Heart right ventricle (tissue), 16 donors: Measurements from ENCODE around the gene PCDHGB4. TPM values are rescaled to one million over a fixed set of nuclear protein-coding genes. Genes with fewer than 3 reads are reported as not detected.
A peak's percentile ranks its signal among the peaks of the same experiment; 100 is the strongest.
"Not testable (repeated sequence)": the region's sequence is repeated elsewhere in the genome, so short reads cannot be mapped to it uniquely, and the experiment has no call there.

Experiments
- ATAC-seq, 8 donors: fragments of 200-7000 bp; cut with Tn5 transposase; one replicate each; pipeline ENCODE4 v1.9.1; 2020; ENCODE audit warnings: mild to moderate bottlenecking in 8 of 8, moderate library complexity in 8 of 8, moderate number of reproducible peaks in 1 of 8
- DNase-seq, 2 donors: peaks; one replicate each; pipeline ENCODE4 v3.0.0-alpha.2; 2020
- H3K27ac ChIP-seq, 10 donors: fragments of 200-600 bp; sonication (generic) in 2 of 10; one replicate each; pipeline versions ENCODE4 v1.5.0 to v1.8.0; 2020 to 2022; ENCODE audit warnings: mild to moderate bottlenecking in 3 of 10
- H3K27me3 ChIP-seq, 7 donors: fragments of 200-600 bp; one replicate each; pipeline ENCODE4 v1.8.0; 2021 to 2022; ENCODE audit warnings: mild to moderate bottlenecking in 2 of 7
- H3K36me3 ChIP-seq, 9 donors: fragments of 200-600 bp; sonication (generic) in 1 of 9; one replicate each; pipeline versions ENCODE4 v1.5.0 to v1.8.0; 2020 to 2022; ENCODE audit warnings: mild to moderate bottlenecking in 2 of 9
- H3K4me1 ChIP-seq, 9 donors: fragments of 200-600 bp; sonication (generic) in 1 of 9; one replicate each; pipeline versions ENCODE4 v1.5.0 to v1.8.0; 2020 to 2022; ENCODE audit warnings: mild to moderate bottlenecking in 4 of 9
- H3K4me3 ChIP-seq, 10 donors: fragments of 200-600 bp; sonication (generic) in 2 of 10; one replicate each; pipeline versions ENCODE4 v1.5.0 to v1.8.0; 2020 to 2022; ENCODE audit warnings: mild to moderate bottlenecking in 7 of 10, moderate library complexity in 2 of 10
- H3K9me3 ChIP-seq, 11 donors: fragments of 200-600 bp in 10 of 11; sonication (generic) in 2 of 11; one replicate each; pipeline versions ENCODE4 v1.5.0 to v1.8.0; 2013 to 2022; ENCODE audit warnings: mild to moderate bottlenecking in 2 of 11, control low read depth in 1 of 11, moderate library complexity in 1 of 11
- WGBS, 2 donors: extraction: QIAGEN DNeasy Blood & Tissue Kit; methylation state at CpG; one replicate each; pipeline ENCODE4 v1.1.7; 2013; ENCODE audit warnings: inconsistent platforms in 1 of 2; 5-methylcytosine and 5-hydroxymethylcytosine counted together
- intact Hi-C, 10 donors: fragments of 100-400 bp; cut with DNase I; formaldehyde crosslinking; loops; one replicate each; pipeline versions ENCODE4 v1.11.1 to v1.14.2; 2022
- polyA plus RNA-seq, 2 donors: library from polyadenylated mRNA; stranded (reverse); fragments of 200-250 nt; gene quantifications; one replicate each; pipeline ENCODE4 v1.2.3, GENCODE V29; 2013
- total RNA-seq, 10 donors: library from RNA; stranded (reverse); fragmentation: NEBNext Ultra II Directional in 3 of 10; extraction: Animal tissue kit (Norgen Biotek cat#: 25700) in 3 of 10; gene quantifications; one replicate each; pipeline versions ENCODE4 v1.2.1 to v1.2.4, GENCODE V29; 2021 to 2023
- TF ChIP-seq, protein P1 (sequence below), 9 donors: fragments of 200-600 bp; sonication (generic) in 2 of 9; IDR thresholded peaks; one replicate each; pipeline versions ENCODE4 v1.5.0 to v1.8.0; 2021 to 2022; ENCODE audit warnings: antibody characterized with exemption in 9 of 9, mild to moderate bottlenecking in 5 of 9, moderate library complexity in 1 of 9
- donor health status: Arrhythmogenic right ventricular cardiomyopathy.
- donor health status: ischemic (EF 13 %, LVEDD 7.1; RV severe dilation, severe dysfunction).
- donor health status: healthy with polysubstance abuse.
- donor health status: DM: no; HTN: yes; CAD: no.
- donor health status: DM: no; HTN: no; CAD: no.
- donor health status: ischemic (EF 25% LVEDD 6.9; RV normal size, moderate dysfunction).
- donor health status: ischemic (EF 25% LVEDD 5.7; RV mildly dilated, moderate dysfunction).
- donor health status: healthy.
- donor health status: DM: yes; HTN: yes; CAD: no.
- donor health status: Ischemic cardiomyopathy.
- donor health status: ischemic (EF 35%, LVEDD 5.7; RV mildly dilated, moderate dysfunction).
- donor health status: nonischemic (EF 11% LVEDD 7.7; RV severe dilation, severe dysfunction).
- donor health status: DM: yes; HTN: yes; CAD: no.
- donor health status: PGD.
- donor health status: ischemic (EF 29% LVEDD 5.4; RV normal size, mild dysfunction).
- donor health status: nonischemic (EF 23%, LVEDD 6.1; RV moderate dilation, normal function).

PCDHGB4 gene
- total and polyA plus RNA-seq, 12 donors = 0.96 to 10.9 (median 7.1) TPM

DNA sequence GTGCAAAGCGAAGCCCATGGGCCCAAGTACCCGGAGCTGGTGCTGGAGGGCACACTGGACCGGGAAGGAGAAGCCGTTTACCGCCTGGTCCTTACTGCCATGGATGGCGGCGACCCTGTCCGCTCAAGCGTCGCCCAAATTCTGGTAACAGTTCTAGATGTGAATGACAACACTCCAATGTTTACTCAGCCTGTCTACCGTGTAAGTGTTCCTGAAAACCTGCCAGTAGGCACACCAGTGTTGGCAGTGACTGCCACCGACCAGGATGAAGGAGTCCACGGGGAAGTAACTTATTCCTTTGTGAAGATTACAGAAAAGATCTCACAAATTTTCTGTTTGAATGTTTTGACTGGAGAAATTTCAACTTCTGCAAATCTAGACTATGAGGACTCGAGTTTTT, 12.9 kb upstream of the PCDHGB4 start:
- DNase-seq = no peak
- Histone ChIP-seq H3K27ac (no peak overlapping the region), H3K4me1 (peaks cover 0 to 37% (median 0%) of the 10 kb centered on the region in 9 donors), H3K36me3 (peaks cover 0 to 43% (median 0%) of the 10 kb centered on the region in 9 donors), H3K4me3 (peak overlapping the region in 1 of 10 donors; percentile 25), H3K27me3 (peaks cover 0 to 50% (median 0%) of the 10 kb centered on the region in 7 donors), H3K9me3 (peaks cover 0 to 99% (median 58%) of the 10 kb centered on the region in 11 donors)
- peak in 6 of 8 donors; percentile 18 to 70 (median 36) for ATAC-seq
- 50 to 52% methylated on average over 14 of the region's 14 CpGs for WGBS, 2 donors
- TF ChIP-seq, protein P1, sequence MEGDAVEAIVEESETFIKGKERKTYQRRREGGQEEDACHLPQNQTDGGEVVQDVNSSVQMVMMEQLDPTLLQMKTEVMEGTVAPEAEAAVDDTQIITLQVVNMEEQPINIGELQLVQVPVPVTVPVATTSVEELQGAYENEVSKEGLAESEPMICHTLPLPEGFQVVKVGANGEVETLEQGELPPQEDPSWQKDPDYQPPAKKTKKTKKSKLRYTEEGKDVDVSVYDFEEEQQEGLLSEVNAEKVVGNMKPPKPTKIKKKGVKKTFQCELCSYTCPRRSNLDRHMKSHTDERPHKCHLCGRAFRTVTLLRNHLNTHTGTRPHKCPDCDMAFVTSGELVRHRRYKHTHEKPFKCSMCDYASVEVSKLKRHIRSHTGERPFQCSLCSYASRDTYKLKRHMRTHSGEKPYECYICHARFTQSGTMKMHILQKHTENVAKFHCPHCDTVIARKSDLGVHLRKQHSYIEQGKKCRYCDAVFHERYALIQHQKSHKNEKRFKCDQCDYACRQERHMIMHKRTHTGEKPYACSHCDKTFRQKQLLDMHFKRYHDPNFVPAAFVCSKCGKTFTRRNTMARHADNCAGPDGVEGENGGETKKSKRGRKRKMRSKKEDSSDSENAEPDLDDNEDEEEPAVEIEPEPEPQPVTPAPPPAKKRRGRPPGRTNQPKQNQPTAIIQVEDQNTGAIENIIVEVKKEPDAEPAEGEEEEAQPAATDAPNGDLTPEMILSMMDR (IDR thresholded peaks at IDR 0.05) = no peak
- intact Hi-C loops = no loop called here

DNA sequence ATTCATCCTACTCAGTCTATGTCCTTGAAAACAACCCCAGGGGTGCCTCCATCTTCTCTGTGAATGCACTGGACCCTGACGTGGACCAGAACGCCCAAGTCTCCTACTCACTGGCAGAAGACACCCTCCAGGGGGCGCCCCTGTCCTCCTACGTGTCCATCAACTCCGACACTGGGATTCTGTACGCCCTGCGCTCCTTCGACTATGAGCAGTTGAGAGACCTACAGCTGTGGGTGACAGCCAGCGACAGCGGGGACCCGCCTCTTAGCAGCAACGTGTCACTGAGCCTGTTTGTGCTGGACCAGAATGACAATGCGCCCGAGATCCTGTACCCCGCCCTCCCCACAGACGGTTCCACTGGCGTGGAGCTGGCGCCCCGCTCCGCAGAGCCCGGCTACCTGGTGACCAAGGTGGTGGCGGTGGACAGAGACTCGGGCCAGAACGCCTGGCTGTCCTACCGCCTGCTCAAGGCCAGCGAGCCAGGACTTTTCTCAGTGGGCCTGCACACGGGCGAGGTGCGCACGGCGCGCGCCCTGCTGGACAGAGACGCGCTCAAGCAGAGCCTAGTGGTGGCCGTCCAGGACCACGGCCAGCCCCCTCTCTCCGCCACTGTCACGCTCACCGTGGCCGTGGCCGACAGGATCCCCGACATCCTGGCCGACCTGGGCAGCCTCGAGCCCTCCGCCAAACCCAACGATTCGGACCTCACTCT, 11.9 kb upstream of the PCDHGB4 start:
- ATAC-seq, DNase-seq, H3K4me3 ChIP-seq, intact Hi-C loops, H3K27ac ChIP-seq: not testable (repeated sequence)
- Histone ChIP-seq H3K9me3 (peaks cover 0 to 99% (median 60%) of the 10 kb centered on the region in 11 donors), H3K4me1 (peaks cover 0 to 28% (median 0%) of the 10 kb centered on the region in 9 donors), H3K36me3 (peaks cover 0 to 35% (median 0%) of the 10 kb centered on the region in 9 donors), H3K27me3 (peaks cover 0 to 40% (median 0%) of the 10 kb centered on the region in 7 donors)
- WGBS, 2 donors = 59 to 61% methylated on average over 37 to 41 of the region's 48 CpGs

- DNase-seq (no peak), ATAC-seq (peak in 4 of 8 donors; percentile 15 to 50 (median 38))
- intact Hi-C loops = no loop called here
- peaks cover 0 to 39% (median 0%) of the 10 kb centered on the region in 7 donors for H3K27me3 ChIP-seq
- H3K4me1 ChIP-seq = peaks cover 0 to 6% (median 0%) of the 10 kb centered on the region in 9 donors
- 21 to 24% methylated on average over 37 of the region's 37 CpGs for WGBS, 2 donors
- TF ChIP-seq, protein P1 (IDR thresholded peaks at IDR 0.05) = peak in 5 of 9 donors; percentile 11 to 30 (median 21)
- H3K4me3 ChIP-seq = peak within 1 kb of the TSS in 7 of 10 donors; percentile 17 to 41 (median 34)
- no peak within 1 kb of the TSS for H3K27ac ChIP-seq
- H3K36me3 ChIP-seq = peaks cover 0 to 36% (median 0%) of the 10 kb centered on the region in 9 donors
- peaks cover 0 to 100% (median 47%) of the 10 kb centered on the region in 11 donors for H3K9me3 ChIP-seq
Observed at GRCh38 chr5:141382469-141383294, 4.8 kb upstream of the PCDHGB4 start, which contains the start of gene PCDHGA7. TSS of gene PCDHGA7 (plus strand) at chr5:141382742. CDS start at chr5:141382900, 158 bp downstream.

- 47 to 48% methylated on average over 21 of the region's 21 CpGs for WGBS, 2 donors
- Histone ChIP-seq H3K9me3 (peaks cover 0 to 97% (median 43%) of the 10 kb centered on the region in 11 donors), H3K27me3 (peaks cover 0 to 41% (median 0%) of the 10 kb centered on the region in 7 donors), H3K27ac (no peak overlapping the region), H3K4me1 (peaks cover 0 to 6% (median 0%) of the 10 kb centered on the region in 9 donors), H3K4me3 (peak overlapping the region in 3 of 10 donors; percentile 34 to 37 (median 34)), H3K36me3 (peaks cover 0 to 30% (median 0%) of the 10 kb centered on the region in 9 donors)
- intact Hi-C loops = no loop called here
- ATAC-seq (no peak), DNase-seq (no peak)
- TF ChIP-seq, protein P1 (IDR thresholded peaks at IDR 0.05) = no peak
Observed at GRCh38 chr5:141383345-141383744, 4.2 kb upstream of the PCDHGB4 start.
